SU-DHL-6 (cell line): ENCODE measurements around the gene CPLANE1.

Experiments
- H2AFZ ChIP-seq: fragments of 200-600 bp; sonication (generic); 2 replicates; pipeline ENCODE4 v1.6.1; 2014; ENCODE audit warnings: low read depth, mild to moderate bottlenecking, moderate library complexity, mixed read lengths, antibody characterized with exemption, low read length; ENCODE audit not compliant: severe bottlenecking
- H3F3A ChIP-seq: fragments of 200-600 bp; shearing (Covaris generic); 2 replicates; pipeline ENCODE4 v1.6.0; 2016; ENCODE audit warnings: antibody characterized with exemption, mild to moderate bottlenecking; ENCODE audit not compliant: insufficient read depth
- H3K27ac ChIP-seq: fragments of 200-600 bp; sonication (generic); 2 replicates; pipeline ENCODE4 v1.5.1; 2016; ENCODE audit warnings: low read depth, mild to moderate bottlenecking, low read length, moderate library complexity, mixed read lengths
- H3K27me3 ChIP-seq: fragments of 200-600 bp; sonication (generic), shearing (Covaris generic); 2 replicates; pipeline ENCODE4 v1.6.0; 2014; ENCODE audit warnings: mild to moderate bottlenecking, low read length
- H3K36me3 ChIP-seq: fragments of 200-600 bp; sonication (generic); 2 replicates; pipeline ENCODE4 v1.6.1; 2014; ENCODE audit warnings: mild to moderate bottlenecking, low read length, mixed read lengths
- H3K4me2 ChIP-seq: fragments of 300-600, 200-600 bp; shearing (Covaris generic), sonication (generic); 2 replicates; pipeline ENCODE4 v1.6.0; 2014; ENCODE audit warnings: low read length, low read depth, mild to moderate bottlenecking; ENCODE audit not compliant: poor library complexity, severe bottlenecking
- H3K4me3 ChIP-seq: fragments of 200-600 bp; sonication (generic); 2 replicates; pipeline ENCODE4 v1.5.1; 2014; ENCODE audit warnings: antibody characterized with exemption, low read length, mild to moderate bottlenecking, mixed read lengths; ENCODE audit not compliant: insufficient read depth, poor library complexity, severe bottlenecking
- H3K79me2 ChIP-seq: fragments of 200-600 bp; sonication (generic); 2 replicates; pipeline ENCODE4 v1.6.1; 2014; ENCODE audit warnings: mild to moderate bottlenecking, low read length, moderate library complexity; ENCODE audit not compliant: insufficient read depth
- H3K9ac ChIP-seq: fragments of 200-600 bp; sonication (generic); 2 replicates; pipeline ENCODE4 v1.7.0; 2014; ENCODE audit warnings: mild to moderate bottlenecking, low read length
- H3K9me2 ChIP-seq: fragments of 200-600 bp; sonication (generic); replicated peaks from 2 replicates; pipeline ENCODE4 v1.6.1; 2014; ENCODE audit warnings: low read length; ENCODE audit not compliant: insufficient read depth
- H3K9me3 ChIP-seq: fragments of 200-600 bp; sonication (generic); 2 replicates; pipeline ENCODE4 v1.6.1; 2014; ENCODE audit warnings: low read length, mixed read lengths; ENCODE audit not compliant: insufficient read depth
- H4K20me1 ChIP-seq: fragments of 200-600 bp; sonication (generic); 2 replicates; pipeline ENCODE4 v1.6.1; 2014; ENCODE audit warnings: low read depth, mild to moderate bottlenecking, antibody characterized with exemption, low read length, moderate library complexity, mixed read lengths
- EZH2phosphoT487 ChIP-seq: fragments of 200-600 bp; sonication (generic), shearing (Covaris generic); conservative IDR thresholded peaks from 2 replicates; pipeline ENCODE4 v1.6.1; 2018; ENCODE audit warnings: mild to moderate bottlenecking, antibody characterized with exemption, low read length, moderate library complexity, mixed read lengths
- TF ChIP-seq, protein P1 (sequence below): fragments of 200-600 bp; sonication (generic); IDR thresholded peaks from one replicate; pipeline ENCODE4 v1.5.1; 2017; ENCODE audit warnings: antibody characterized with exemption, mild to moderate bottlenecking, low read length, moderate library complexity; ENCODE audit not compliant: insufficient read depth, poor library complexity, severe bottlenecking

Gene CPLANE1

DNA sequence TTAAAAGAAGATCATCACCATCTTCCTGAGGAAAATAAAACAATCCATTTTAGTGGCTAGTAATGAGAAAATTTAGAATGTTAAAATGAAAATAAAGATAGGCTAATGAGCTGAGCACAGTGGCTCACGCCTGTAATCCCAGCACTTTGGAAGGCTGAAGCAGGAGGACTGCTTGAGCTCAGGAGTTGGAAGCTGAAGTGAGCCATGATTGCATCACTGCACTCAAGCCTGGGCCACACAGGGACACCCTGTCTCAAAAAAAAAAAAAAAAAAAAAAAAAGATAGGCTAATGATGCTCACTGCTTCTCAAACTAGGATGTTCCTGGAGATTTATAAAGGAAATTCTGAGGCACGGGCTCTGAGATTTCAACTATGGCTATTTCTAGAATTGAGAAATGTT, 50.3 kb downstream of the CPLANE1 start:
- no peaks in the 10 kb centered on the region for H3K9me3 ChIP-seq
- no peaks in the 10 kb centered on the region for H3K27me3 ChIP-seq
- no peaks in the 10 kb centered on the region for H4K20me1 ChIP-seq
- TF ChIP-seq EZH2phosphoT487 = no peak
- TF ChIP-seq, protein P1, sequence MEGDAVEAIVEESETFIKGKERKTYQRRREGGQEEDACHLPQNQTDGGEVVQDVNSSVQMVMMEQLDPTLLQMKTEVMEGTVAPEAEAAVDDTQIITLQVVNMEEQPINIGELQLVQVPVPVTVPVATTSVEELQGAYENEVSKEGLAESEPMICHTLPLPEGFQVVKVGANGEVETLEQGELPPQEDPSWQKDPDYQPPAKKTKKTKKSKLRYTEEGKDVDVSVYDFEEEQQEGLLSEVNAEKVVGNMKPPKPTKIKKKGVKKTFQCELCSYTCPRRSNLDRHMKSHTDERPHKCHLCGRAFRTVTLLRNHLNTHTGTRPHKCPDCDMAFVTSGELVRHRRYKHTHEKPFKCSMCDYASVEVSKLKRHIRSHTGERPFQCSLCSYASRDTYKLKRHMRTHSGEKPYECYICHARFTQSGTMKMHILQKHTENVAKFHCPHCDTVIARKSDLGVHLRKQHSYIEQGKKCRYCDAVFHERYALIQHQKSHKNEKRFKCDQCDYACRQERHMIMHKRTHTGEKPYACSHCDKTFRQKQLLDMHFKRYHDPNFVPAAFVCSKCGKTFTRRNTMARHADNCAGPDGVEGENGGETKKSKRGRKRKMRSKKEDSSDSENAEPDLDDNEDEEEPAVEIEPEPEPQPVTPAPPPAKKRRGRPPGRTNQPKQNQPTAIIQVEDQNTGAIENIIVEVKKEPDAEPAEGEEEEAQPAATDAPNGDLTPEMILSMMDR = no peak
- no peak overlapping the region for H3K4me3 ChIP-seq
- no peak overlapping the region for H3K9ac ChIP-seq
- no peaks in the 10 kb centered on the region for H3K9me2 ChIP-seq
- no peak overlapping the region for H3K4me2 ChIP-seq
- no peak overlapping the region for H2AFZ ChIP-seq
- H3K27ac ChIP-seq = no peak overlapping the region
- no peaks in the 10 kb centered on the region for H3K36me3 ChIP-seq
- no peaks in the 10 kb centered on the region for H3F3A ChIP-seq
- H3K79me2 ChIP-seq = no peaks in the 10 kb centered on the region

- Histone ChIP-seq H3K27me3 (no peaks in the 10 kb centered on the region), H4K20me1 (no peaks in the 10 kb centered on the region), H3K9ac (no peak overlapping the region), H3K4me2 (peak overlapping the region; percentile 26), H3K4me3 (no peak overlapping the region), H3K79me2 (no peaks in the 10 kb centered on the region), H3K36me3 (no peaks in the 10 kb centered on the region), H2AFZ (peak overlapping the region; percentile 39), H3K9me2 (no peaks in the 10 kb centered on the region), H3F3A (no peaks in the 10 kb centered on the region), H3K27ac (no peak overlapping the region), H3K9me3 (no peaks in the 10 kb centered on the region)
- no peak for TF ChIP-seq EZH2phosphoT487
- TF ChIP-seq, protein P1 = no peak
Observed at GRCh38 chr5:37198061-37198460, 51.1 kb downstream of the CPLANE1 start.

- Histone ChIP-seq H2AFZ (peak overlapping the region; percentile 39), H3K27me3 (no peaks in the 10 kb centered on the region), H3K9me2 (no peaks in the 10 kb centered on the region), H3K9ac (no peak overlapping the region), H3K27ac (no peak overlapping the region), H3K9me3 (no peaks in the 10 kb centered on the region), H4K20me1 (no peaks in the 10 kb centered on the region), H3K36me3 (no peaks in the 10 kb centered on the region), H3K4me2 (peak overlapping the region; percentile 26), H3K79me2 (no peaks in the 10 kb centered on the region), H3K4me3 (no peak overlapping the region), H3F3A (no peaks in the 10 kb centered on the region)
- no peak for TF ChIP-seq EZH2phosphoT487
- TF ChIP-seq, protein P1 = no peak
Observed at GRCh38 chr5:37197340-37198050, 51.7 kb downstream of the CPLANE1 start.
